IMR-90 (cell line): ENCODE results near the gene PHF14. TPM values are rescaled to one million over a fixed set of nuclear protein-coding genes. Genes with fewer than 3 reads are reported as not detected.

ENCODE experiments used
- ATAC-seq: fragments of 200-7000 bp; cut with Tn5 transposase; 2 replicates; pipeline ENCODE4 v1.9.1; 2020; ENCODE audit warnings: low read depth, mild to moderate bottlenecking, moderate library complexity
- BruUV-seq: library from RNA; stranded (reverse); fragments of 400-500 nt; replicated peaks from 2 replicates; lab custom pipeline; 2021; lab: Mats Ljungman, UMichigan
- CTCF ChIA-PET: fragments of 300-600 bp; formaldehyde crosslinking; extraction: SDS; loops from one replicate; lab custom pipeline; 2021; ENCODE audit warnings: antibody characterized with exemption; lab: Yijun Ruan, JAX
- POLR2A ChIA-PET: fragments of 300-600 bp; sonication (Branson Sonifier 250); formaldehyde crosslinking; loops from one replicate; lab custom pipeline; 2022; ENCODE audit warnings: antibody characterized with exemption; ENCODE audit not compliant: unreplicated experiment; lab: Charles Lee
- DNase-seq: peaks from one replicate; pipeline ENCODE4 v3.0.0; 2013
- H2AFZ ChIP-seq: replicated peaks from 2 replicates; pipeline ENCODE3; 2013; ENCODE audit warnings: low read length, mild to moderate bottlenecking; ENCODE audit not compliant: poor library complexity
- H2AK5ac ChIP-seq: 2 replicates; pipeline ENCODE4 v1.6.1; 2013; ENCODE audit warnings: low read depth, low read length, inconsistent platforms
- H2AK9ac ChIP-seq: replicated peaks from 2 replicates; pipeline ENCODE3; 2013; ENCODE audit warnings: mild to moderate bottlenecking, low read depth, low read length, moderate library complexity; ENCODE audit not compliant: poor library complexity
- H2BK120ac ChIP-seq: 2 replicates; pipeline ENCODE4 v1.6.1; 2013; ENCODE audit warnings: low read depth, low read length, inconsistent platforms
- H2BK15ac ChIP-seq: 3 replicates; pipeline ENCODE4 v1.6.1; 2013; ENCODE audit warnings: low read depth, low read length, inconsistent platforms
- H2BK20ac ChIP-seq: 2 replicates; pipeline ENCODE4 v1.6.1; 2013; ENCODE audit warnings: low read depth, mild to moderate bottlenecking, inconsistent platforms, low read length, moderate library complexity
- H2BK5ac ChIP-seq: 2 replicates; pipeline ENCODE4 v1.6.1; 2013; ENCODE audit warnings: mild to moderate bottlenecking, low read depth, low read length, inconsistent platforms; ENCODE audit not compliant: poor library complexity, severe bottlenecking
- H3K14ac ChIP-seq: replicated peaks from 2 replicates; pipeline ENCODE4 v1.6.1; 2013; ENCODE audit warnings: low read depth, low read length, inconsistent platforms
- H3K18ac ChIP-seq: 2 replicates; pipeline ENCODE4 v1.6.1; 2013; ENCODE audit warnings: low read depth, low read length, control low read depth
- H3K23ac ChIP-seq: 2 replicates; pipeline ENCODE4 v1.6.1; 2013; ENCODE audit warnings: low read depth, low read length, inconsistent platforms
- H3K27ac ChIP-seq: 2 replicates; pipeline ENCODE4 v1.5.1; 2013; ENCODE audit warnings: mild to moderate bottlenecking, control low read depth, low read length; ENCODE audit not compliant: insufficient read depth
- H3K27me3 ChIP-seq: 2 replicates; pipeline ENCODE4 v1.6.1; 2013; ENCODE audit warnings: low read length; ENCODE audit not compliant: control insufficient read depth, insufficient read depth
- H3K36me3 ChIP-seq: 2 replicates; pipeline ENCODE4 v1.6.1; 2013; ENCODE audit warnings: low read length, mixed read lengths; ENCODE audit not compliant: control insufficient read depth, insufficient read depth
- H3K4ac ChIP-seq: 2 replicates; pipeline ENCODE4 v1.6.1; 2013; ENCODE audit warnings: low read depth, low read length, inconsistent platforms
- H3K4me1 ChIP-seq: 2 replicates; pipeline ENCODE4 v1.6.1; 2013; ENCODE audit warnings: low read length, mixed read lengths; ENCODE audit not compliant: control insufficient read depth, insufficient read depth
- H3K4me2 ChIP-seq: 2 replicates; pipeline ENCODE4 v1.6.1; 2013; ENCODE audit warnings: low read depth, mild to moderate bottlenecking, control low read depth, low read length, moderate library complexity
- H3K4me3 ChIP-seq: 2 replicates; pipeline ENCODE4 v1.5.1; 2013; ENCODE audit warnings: low read depth, mild to moderate bottlenecking, control low read depth, low read length, moderate library complexity; ENCODE audit not compliant: insufficient read depth
- H3K56ac ChIP-seq: 2 replicates; pipeline ENCODE4 v1.6.1; 2013; ENCODE audit warnings: low read length, inconsistent platforms; ENCODE audit not compliant: insufficient read depth; ENCODE audit errors: extremely low read depth
- H3K79me1 ChIP-seq, 2 experiments: 2 replicates each; pipeline ENCODE4 v1.6.1; 2013; ENCODE audit warnings: low read length in 2 of 2, inconsistent platforms in 1 of 2, low read depth in 1 of 2
- H3K9ac ChIP-seq: 2 replicates; pipeline ENCODE4 v1.6.1; 2013; ENCODE audit warnings: low read depth, low read length, control low read depth
- H3K9me1 ChIP-seq: 2 replicates; pipeline ENCODE4 v1.6.1; 2013; ENCODE audit warnings: low read length, inconsistent platforms; ENCODE audit not compliant: insufficient read depth
- H3K9me3 ChIP-seq: 2 replicates; pipeline ENCODE4 v1.6.1; 2013; ENCODE audit warnings: low read length; ENCODE audit not compliant: control insufficient read depth, insufficient read depth
- H4K20me1 ChIP-seq: 2 replicates; pipeline ENCODE4 v1.6.1; 2013; ENCODE audit warnings: low read length, inconsistent platforms; ENCODE audit not compliant: insufficient read depth
- H4K5ac ChIP-seq: 2 replicates; pipeline ENCODE4 v1.6.1; 2013; ENCODE audit warnings: mild to moderate bottlenecking, low read depth, low read length, control low read depth
- H4K8ac ChIP-seq, 2 experiments: 2 replicates each; pipeline ENCODE4 v1.6.1; 2013; ENCODE audit warnings: low read depth in 2 of 2, low read length in 2 of 2, control low read depth in 1 of 2, inconsistent platforms in 1 of 2
- H4K91ac ChIP-seq: 2 replicates; pipeline ENCODE4 v1.6.1; 2013; ENCODE audit warnings: low read depth, low read length, inconsistent platforms; ENCODE audit not compliant: insufficient read depth
- CHD1 ChIP-seq: IDR thresholded peaks from 2 replicates; pipeline ENCODE4 v1.6.1; 2012; ENCODE audit warnings: low read depth, low read length, improper control_type of control experiment
- FOS ChIP-seq: fragments of 150-350 bp; IDR thresholded peaks from 2 replicates; pipeline ENCODE4 v1.6.1; 2016; ENCODE audit warnings: low read depth, low read length
- MAFK ChIP-seq: IDR thresholded peaks from 2 replicates; pipeline ENCODE4 v1.6.1; 2012; ENCODE audit warnings: low read depth, low read length, improper control_type of control experiment
- SMC3 ChIP-seq: fragments of 150-350 bp; IDR thresholded peaks from 2 replicates; pipeline ENCODE4 v1.6.1; 2016; ENCODE audit warnings: low read depth, mild to moderate bottlenecking, antibody characterized with exemption, low read length, moderate library complexity
- WGBS, 2 experiments: methylation state at CpG; one replicate each; pipeline versions ENCODE4 v1.1.5 to v1.1.7; 2013; ENCODE audit warnings: missing lambda C conversion rate in 2 of 2; ENCODE audit not compliant: insufficient read length in 1 of 2; ENCODE audit errors: extremely low coverage in 2 of 2; 5-methylcytosine and 5-hydroxymethylcytosine counted together
- dilution Hi-C: fragments of 300-500 bp; cut with HindIII; formaldehyde crosslinking; loops from one replicate; pipeline ENCODE4 v1.14.3; 2018; ENCODE audit warnings: low sequenced_read_pairs; ENCODE audit not compliant: unreplicated experiment
- in situ Hi-C: fragments of 300-500 bp; cut with MboI; formaldehyde crosslinking; loops from 3 replicates; pipeline ENCODE4 v1.14.3; 2019; ENCODE audit warnings: low sequenced_read_pairs, inconsistent platforms, mixed read lengths
- intact Hi-C: fragments of 100-400 bp; cut with micrococcal nuclease; formaldehyde crosslinking; loops from 2 replicates; pipeline ENCODE4 v1.10.0; 2022
- polyA plus RNA-seq, 3 experiments: library from polyadenylated mRNA; depleted of rRNA; stranded (reverse); fragments of >200 nt; gene quantifications; 2 replicates each; pipeline ENCODE4 v1.2.3, GENCODE V29; 2012; ENCODE audit warnings: low replicate concordance in 1 of 3
- total RNA-seq: library from RNA; depleted of rRNA; stranded (reverse); fragments of >200 nt; gene quantifications from 2 replicates; pipeline ENCODE4 v1.2.3, GENCODE V29; 2012

PHF14 gene
- total and polyA plus RNA-seq, 2 of the 4 experiments (the other 2 are of a cell fraction), result 8.7 to 17.2 TPM

- no peak overlapping the region for H2BK20ac ChIP-seq
- H2BK15ac ChIP-seq, result no peak overlapping the region
- no peak overlapping the region for H4K91ac ChIP-seq
- peaks cover 4% of the 10 kb centered on the region; the same call in 1 of the 2 replicates for H3K9me1 ChIP-seq
- no peaks in the 10 kb centered on the region for H3K9me3 ChIP-seq
- in situ Hi-C loops (no loop called here), intact Hi-C loops (no loop called here), dilution Hi-C loops (no loop called here)
- no peaks in the 10 kb centered on the region for H3K4me1 ChIP-seq
- H2BK5ac ChIP-seq, result no peak overlapping the region
- H3K18ac ChIP-seq, result no peak overlapping the region
- no peak overlapping the region for H4K5ac ChIP-seq
- no peak overlapping the region for H2AK5ac ChIP-seq
- no peak overlapping the region for H3K4me3 ChIP-seq
- no peak overlapping the region for H4K8ac ChIP-seq
- peaks cover 10 to 15% of the 10 kb centered on the region in 2 experiments for H3K79me1 ChIP-seq
- no peak overlapping the region for H3K27ac ChIP-seq
- H3K23ac ChIP-seq, result no peak overlapping the region
- no peak overlapping the region for H3K56ac ChIP-seq
- no peak overlapping the region for H3K4me2 ChIP-seq
- TF ChIP-seq FOS, result no peak
- TF ChIP-seq CHD1, result no peak
- no peak for TF ChIP-seq SMC3
- TF ChIP-seq MAFK, result no peak
- POLR2A ChIA-PET, result no interaction called here
- H3K4ac ChIP-seq, result no peak overlapping the region
- H2BK120ac ChIP-seq, result no peak overlapping the region
- H2AFZ ChIP-seq, result no peak overlapping the region
- H2AK9ac ChIP-seq, result no peak overlapping the region
- no CpG with 5 or more reads among the region's 3 CpGs for WGBS, 2 experiments
- ATAC-seq (no peak), DNase-seq (no peak)
- peaks cover 4% of the 10 kb centered on the region; the same call in 1 of the 2 replicates for H4K20me1 ChIP-seq
- no peak overlapping the region for H3K9ac ChIP-seq
- no peak overlapping the region for H3K14ac ChIP-seq
- H3K36me3 ChIP-seq, result peaks cover 4% of the 10 kb centered on the region
- BruUV-seq, result no TSS peak
- CTCF ChIA-PET, result no interaction called here
- no peaks in the 10 kb centered on the region for H3K27me3 ChIP-seq
Observed at GRCh38 chr7:10981317-10981716, 7.6 kb downstream of the PHF14 start.
